HG02642 (cell line): ENCODE results near the gene CLPTM1L.
"Not testable (repeated sequence)": the region's sequence is repeated elsewhere in the genome, so short reads cannot be mapped to it uniquely, and the experiment has no call there.

Experiments used
- ATAC-seq: cut with Tn5 transposase; IDR thresholded peaks from one replicate; pipeline ENCODE4 v1.9.1; 2021; ENCODE audit warnings: mild to moderate bottlenecking; ENCODE audit not compliant: unreplicated experiment, poor library complexity

CLPTM1L gene

DNA sequence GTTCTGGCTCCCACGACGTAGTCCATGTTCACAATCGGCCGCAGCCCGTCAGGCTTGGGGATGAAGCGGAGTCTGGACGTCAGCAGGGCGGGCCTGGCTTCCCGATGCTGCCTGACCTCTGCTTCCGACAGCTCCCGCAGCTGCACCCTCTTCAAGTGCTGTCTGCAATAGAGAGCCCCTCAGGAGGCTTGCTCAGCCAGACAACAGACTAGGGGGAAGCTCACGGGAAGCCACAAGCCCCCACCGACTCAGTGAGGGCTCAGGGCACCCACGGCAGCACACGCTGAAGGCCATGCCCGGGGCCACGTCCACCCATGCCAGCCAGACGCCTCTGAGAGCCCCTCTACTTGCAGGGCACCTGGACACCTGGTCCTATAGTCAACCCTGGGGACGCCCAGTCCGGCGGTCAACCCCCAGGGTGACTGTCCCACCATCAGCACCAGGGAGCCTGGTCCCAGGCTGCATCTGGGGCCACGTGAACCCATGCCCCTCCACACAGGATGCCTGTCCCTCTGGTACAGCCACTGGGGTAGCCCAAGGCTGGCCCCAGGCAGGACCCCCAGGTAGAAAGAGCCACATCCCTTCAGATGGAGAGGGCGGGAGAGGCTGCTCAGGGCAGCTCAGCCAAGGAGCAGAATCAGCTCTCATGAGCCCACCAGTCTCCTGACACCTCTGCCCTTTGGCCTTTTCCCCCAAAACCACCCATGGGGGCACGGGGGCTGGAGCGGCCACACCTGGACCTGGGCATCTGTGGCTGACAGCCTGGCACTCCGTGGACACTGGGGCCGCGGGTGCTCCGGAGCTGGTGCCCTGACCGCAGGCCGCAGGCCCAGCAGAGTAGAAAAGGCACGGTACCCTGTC lies 64.5 kb downstream of the CLPTM1L start:
- ATAC-seq, result no peak

DNA sequence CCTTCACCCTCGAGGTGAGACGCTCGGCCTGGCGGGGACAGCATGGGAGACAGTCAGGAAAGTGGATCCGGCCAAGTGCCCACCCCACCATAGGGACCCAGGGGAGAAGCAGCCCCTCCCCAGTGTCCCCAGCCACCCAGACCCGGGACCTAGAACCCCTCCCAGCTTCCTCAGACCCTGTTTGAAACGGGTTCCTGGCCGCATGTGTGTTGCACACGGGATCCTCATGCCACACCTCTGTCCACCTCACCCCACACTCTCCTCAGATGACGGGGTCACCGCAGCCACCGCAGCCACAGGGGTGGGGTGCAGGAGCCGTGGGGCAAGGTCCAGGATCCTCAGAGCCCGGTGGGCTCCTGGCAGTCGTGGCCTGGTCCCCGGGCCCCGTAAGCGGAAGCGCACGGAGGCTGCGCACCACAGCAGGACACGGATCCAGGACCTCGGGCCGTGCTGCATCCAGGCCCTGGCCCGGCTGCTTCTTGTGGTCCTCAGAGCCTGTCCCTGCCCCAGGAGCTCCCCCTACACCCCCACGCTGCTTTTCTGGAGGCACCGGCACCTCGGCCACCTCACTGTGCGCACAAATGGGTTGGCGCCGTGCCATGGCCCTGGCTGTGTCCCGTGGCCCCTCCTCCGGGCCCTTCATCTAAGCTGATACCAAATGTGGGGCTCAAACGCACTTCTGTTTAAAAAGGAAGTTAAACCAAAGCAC lies 65.3 kb downstream of the CLPTM1L start:
- no peak for ATAC-seq

DNA sequence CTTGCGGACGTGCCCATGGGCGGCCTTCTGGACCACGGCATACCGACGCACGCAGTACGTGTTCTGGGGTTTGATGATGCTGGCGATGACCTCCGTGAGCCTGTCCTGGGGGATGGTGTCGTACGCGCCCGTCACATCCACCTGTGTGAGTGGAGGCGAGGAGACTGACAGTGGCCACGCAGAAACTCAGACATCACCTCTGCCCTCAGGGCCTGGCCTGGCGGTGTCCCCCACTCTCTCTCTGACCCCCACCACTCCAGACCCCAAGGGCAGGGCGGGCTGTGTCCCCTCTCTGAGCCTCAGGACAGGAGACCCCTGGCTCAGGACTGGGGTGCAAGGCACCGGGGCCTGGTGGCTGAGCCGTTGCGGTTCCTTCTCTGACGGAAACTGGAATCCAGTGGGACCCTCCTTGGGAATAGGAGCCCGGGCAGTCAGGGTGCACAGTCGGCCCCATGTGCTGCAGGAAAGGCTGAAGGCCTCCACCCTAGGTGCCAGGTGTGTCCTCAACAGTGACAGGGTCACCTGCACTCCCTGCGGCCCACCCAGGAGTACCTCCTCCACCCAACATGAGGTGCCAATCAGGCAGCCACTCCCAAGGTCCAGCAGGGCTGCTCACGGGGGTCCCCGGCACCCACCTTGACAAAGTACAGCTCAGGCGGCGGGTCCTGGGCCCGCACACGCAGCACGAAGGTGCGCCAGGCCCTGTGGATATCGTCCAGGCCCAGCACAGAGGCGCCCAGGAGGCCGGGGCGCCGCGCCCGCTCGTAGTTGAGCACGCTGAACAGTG lies 66.0 kb downstream of the CLPTM1L start:
- ATAC-seq, result no peak

DNA sequence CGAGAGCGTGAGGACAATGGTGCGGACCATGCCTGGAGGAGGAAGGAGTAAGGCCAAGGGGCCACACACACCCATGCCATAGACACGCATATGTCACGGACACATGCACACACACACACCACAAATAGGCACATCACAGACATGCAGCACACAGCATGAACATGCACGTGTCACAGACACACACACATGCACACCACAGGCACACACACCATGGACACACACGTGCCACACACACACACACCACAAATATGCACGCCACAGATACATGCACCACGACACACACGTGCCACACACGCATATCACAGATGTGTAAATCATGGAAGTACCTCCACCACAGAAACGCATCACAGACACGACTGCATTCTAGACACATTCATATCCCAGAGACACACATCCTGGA lies 66.7 kb downstream of the CLPTM1L start:
- no peak for ATAC-seq

GRCh38 chr5:1277781-1278180 lies 67.1 kb downstream of the CLPTM1L start:
- no peak for ATAC-seq

DNA sequence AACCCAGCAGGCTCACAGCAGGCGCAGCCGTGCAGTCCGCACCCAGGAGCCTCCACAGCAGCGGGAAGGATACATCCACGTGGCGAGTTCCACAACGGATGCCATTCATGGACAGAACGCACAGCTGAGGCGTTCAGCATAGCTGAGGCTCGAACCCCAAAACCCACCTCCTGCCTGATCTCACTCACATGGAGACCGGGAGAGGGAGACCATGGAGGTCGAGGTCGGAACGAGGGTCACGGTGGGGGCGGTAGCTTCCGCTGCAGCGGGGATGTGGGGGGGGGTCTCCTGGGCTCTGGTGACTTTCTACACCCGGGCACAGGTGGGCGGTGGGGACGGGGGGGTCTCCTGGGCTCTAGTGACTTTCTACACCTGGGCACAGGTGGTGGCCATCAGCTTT lies 67.6 kb downstream of the CLPTM1L start:
- no peak for ATAC-seq

- ATAC-seq, result no peak
These were observed 68.0 kb downstream of the CLPTM1L start for GRCh38 chr5:1276930-1277329.

GRCh38 chr5:1275397-1276391 lies 69.2 kb downstream of the CLPTM1L start:
- not testable (repeated sequence) for ATAC-seq

- ATAC-seq, result no peak
These were observed 70.4 kb downstream of the CLPTM1L start for GRCh38 chr5:1274471-1274870.

DNA sequence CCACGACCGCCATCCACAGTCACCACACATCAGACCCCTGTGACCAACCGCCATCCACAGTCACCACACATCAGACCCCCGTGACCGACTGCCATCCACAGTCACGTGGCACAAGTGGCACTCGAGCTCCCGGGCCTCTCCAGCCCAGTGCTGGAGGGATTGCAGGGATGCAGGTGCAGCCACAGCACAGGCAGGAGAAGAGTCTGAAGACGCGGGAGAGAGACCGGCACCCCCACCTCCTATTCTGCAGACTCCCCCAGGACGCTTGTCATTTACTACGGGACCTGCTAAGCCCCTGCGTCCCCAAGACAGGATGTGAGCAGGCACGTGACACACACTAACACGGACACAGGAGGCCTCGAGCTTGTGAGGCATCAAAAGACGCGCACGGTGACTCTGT lies 71.2 kb downstream of the CLPTM1L start:
- ATAC-seq, result no peak

DNA sequence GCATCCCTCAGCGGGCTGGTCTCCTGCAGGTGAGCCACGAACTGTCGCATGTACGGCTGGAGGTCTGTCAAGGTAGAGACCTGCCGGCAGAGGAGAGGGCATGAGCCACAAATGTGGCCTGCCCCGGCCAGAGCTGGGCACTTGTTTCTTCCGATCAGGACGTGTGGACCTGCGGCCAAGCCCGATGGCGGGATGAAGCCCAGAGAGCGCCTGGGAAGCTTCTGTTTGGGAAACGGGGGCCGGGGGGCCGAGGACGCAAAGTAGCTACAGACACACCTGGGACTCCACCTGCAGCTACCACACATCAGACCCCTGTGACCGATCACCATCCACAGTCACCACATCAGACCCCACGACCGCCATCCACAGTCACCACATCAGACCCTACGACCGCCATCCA lies 72.7 kb downstream of the CLPTM1L start:
- no peak for ATAC-seq

GRCh38 chr5:1270933-1271914 lies 73.7 kb downstream of the CLPTM1L start:
- no peak for ATAC-seq

- no peak for ATAC-seq
These were observed 74.5 kb downstream of the CLPTM1L start for GRCh38 chr5:1270426-1270825.

GRCh38 chr5:1268666-1269065 lies 76.2 kb downstream of the CLPTM1L start:
- no peak for ATAC-seq

DNA sequence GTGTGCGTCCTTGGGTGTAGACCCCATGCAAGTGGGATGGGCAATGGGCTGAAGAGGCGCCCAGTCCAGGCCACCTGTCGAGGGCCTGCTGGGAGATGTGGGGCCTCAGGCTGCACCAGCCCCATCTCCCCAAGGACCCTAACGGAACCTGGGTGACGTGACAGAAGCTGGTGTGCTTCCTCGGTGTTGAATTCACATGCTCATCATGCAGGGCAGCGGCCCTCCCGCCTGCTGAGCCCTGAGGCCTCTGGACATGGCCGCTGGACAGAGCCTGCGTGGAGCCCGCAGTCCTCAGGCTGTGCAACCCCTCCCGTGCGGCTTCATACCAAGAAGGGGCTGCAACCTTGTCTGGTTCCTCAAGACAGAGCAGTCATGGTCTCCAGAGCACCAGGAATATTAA lies 76.8 kb downstream of the CLPTM1L start:
- no peak for ATAC-seq
